ENCODE data around the gene ATP2B2. TPM values are rescaled to one million over a fixed set of nuclear protein-coding genes. Genes with fewer than 3 reads are reported as not detected.

Gene ATP2B2
- total and polyA plus RNA-seq, 10 of the 15 experiments (the other 5 are each of a cell fraction or from before 2014, with no cell fraction given), result 0.04 TPM; not detected in 9

GRCh38 chr3:10328460-10329071, 176.8 kb downstream of the ATP2B2 start:
- ChIA-PET CTCF (interaction anchor here (0.6 kb wide), 1 partner anchor 217 kb away, joined by 3 read pairs; no protein-coding TSS in a partner anchor), POLR2A (no interaction called here), RAD21 (ENCODE audit: unreplicated experiment) (no interaction called here), SMC1A (ENCODE audit: uncharacterized antibody, unreplicated experiment) (no interaction called here)
- Histone ChIP-seq H3K4me3 (no peak overlapping the region), H2AFZ (ENCODE audit: control insufficient read depth, low read depth, low read length) (no peak overlapping the region), H3K36me3 (ENCODE audit: control insufficient read depth in 2 of 2, insufficient read depth in 2 of 2, low read length in 1 of 2) (no peaks in the 10 kb centered on the region), H3K27ac (ENCODE audit: control insufficient read depth, insufficient read depth) (no peak overlapping the region), H3K27me3 (replicated peaks in 1 of 2; ENCODE audit: control insufficient read depth in 2 of 2, insufficient read depth in 2 of 2, low read length in 1 of 2) (peaks cover 3 to 11% of the 10 kb centered on the region in 2 experiments; a peak in 3 of 4 replicates), H3K79me2 (ENCODE audit: control insufficient read depth, insufficient read depth, low read length) (no peaks in the 10 kb centered on the region), H3K9ac (ENCODE audit: control insufficient read depth, insufficient read depth, low read length) (no peak overlapping the region), H3K9me3 (replicated peaks; ENCODE audit: control insufficient read depth, insufficient read depth, low read length) (no peaks in the 10 kb centered on the region), H3K4me2 (ENCODE audit: control insufficient read depth, insufficient read depth) (no peak overlapping the region), H3K4me1 (ENCODE audit: control insufficient read depth, insufficient read depth, low read length) (peaks cover 5% of the 10 kb centered on the region; the same call in 1 of the 2 replicates), H4K20me1 (ENCODE audit: control insufficient read depth, insufficient read depth) (no peaks in the 10 kb centered on the region)
- intact Hi-C loops (cut with micrococcal nuclease; ENCODE audit: unreplicated experiment), result loop anchor here (10.0 kb wide), 1 partner anchor 394 kb away; the partner anchor contains the start of gene CRELD1
- DNase-seq (ENCODE audit: low read depth, low spot score), result no peak
- no peak for FAIRE-seq
- WGBS (ENCODE audit: insufficient coverage, insufficient replicate concordance, low lambda C conversion rate, missing lambda C conversion rate), result 27% methylated on average over 29 of the region's 31 CpGs
- BruUV-seq (replicated peaks), result no TSS peak
- ATAC-seq, result no peak
- in situ Hi-C loops (cut with MboI), result no loop called here
- TF ChIP-seq POLR2A (IDR thresholded peaks at IDR 0.05; ENCODE audit: low read depth, low read length) (no peak), ZBTB33 (IDR thresholded peaks at IDR 0.05) (no peak), NR2C1 (IDR thresholded peaks at IDR 0.05) (no peak), RCOR1 (conservative IDR thresholded peaks at IDR 0.05; ENCODE audit: low read depth, low read length) (no peak), LARP7 (IDR thresholded peaks at IDR 0.05) (no peak), CUX1 (IDR thresholded peaks at IDR 0.05; ENCODE audit: insufficient replicate concordance, low read depth, low read length) (no peak), SKIL (IDR thresholded peaks at IDR 0.05; ENCODE audit: low read depth, poor library complexity, severe bottlenecking) (no peak), CREM (IDR thresholded peaks at IDR 0.05; ENCODE audit: low read depth) (no peak), YBX1 (IDR thresholded peaks at IDR 0.05) (no peak), MXI1 (IDR thresholded peaks at IDR 0.05; ENCODE audit: low read depth, low read length) (no peak), TAF1 (IDR thresholded peaks at IDR 0.05; ENCODE audit: borderline replicate concordance, low read depth, low read length) (no peak), CEBPB (IDR thresholded peaks at IDR 0.05; ENCODE audit: borderline replicate concordance in 1 of 2, low read depth in 2 of 2, low read length in 2 of 2) (no peak), WRNIP1 (IDR thresholded peaks at IDR 0.05; ENCODE audit: borderline replicate concordance, low read depth, low read length) (no peak), GABPA (IDR thresholded peaks at IDR 0.05; ENCODE audit: low read depth) (no peak), RUNX3 (IDR thresholded peaks at IDR 0.05; ENCODE audit: low read length) (no peak), IRF4 (IDR thresholded peaks at IDR 0.05; ENCODE audit: low read depth, low read length) (no peak), CHD2 (IDR thresholded peaks at IDR 0.05; ENCODE audit: borderline replicate concordance, low read depth, low read length) (no peak)
